Measurements from ENCODE around the gene INSYN1. TPM values are rescaled to one million over a fixed set of nuclear protein-coding genes. Genes with fewer than 3 reads are reported as not detected.

Gene INSYN1
- total and polyA plus RNA-seq, 2 donors (not counting 1 experiment from before 2014, with no cell fraction given) = not detected

GRCh38 chr15:73767806-73768501 is 14.8 kb upstream of the INSYN1 start:
- no peak overlapping the region for H3K27ac ChIP-seq (ENCODE audit: low read length in 2 of 2)
- DNase-seq = no peak
- intact Hi-C loops (cut with micrococcal nuclease) = no loop called here
- peaks cover 35% of the 10 kb centered on the region for H3K27me3 Mint-ChIP-seq
- no peaks in the 10 kb centered on the region for H3K79me2 ChIP-seq (ENCODE audit: control insufficient read depth, insufficient read depth, low read length)
- H3K9ac ChIP-seq (ENCODE audit: low read length) = no peak overlapping the region
- H3K27me3 ChIP-seq (replicated peaks in 1 of 4; ENCODE audit: control extremely low read depth in 1 of 4, control insufficient read depth in 3 of 4, insufficient read depth in 4 of 4, low read length in 3 of 4) = peaks cover 0 to 17% (median 3%) of the 10 kb centered on the region in 4 experiments
- ChIA-PET POLR2A (no interaction called here), CTCF (no interaction called here)
- no peak overlapping the region for H2AFZ ChIP-seq (ENCODE audit: insufficient read depth, low read depth, low read length, poor library complexity, severe bottlenecking)
- ATAC-seq (ENCODE audit: low read depth) = no peak
- no peaks in the 10 kb centered on the region for H3K36me3 ChIP-seq (replicated peaks in 1 of 2; ENCODE audit: control extremely low read depth in 1 of 2, control insufficient read depth in 1 of 2, extremely low read depth in 1 of 2, insufficient read depth in 2 of 2, low read length in 1 of 2)
- H3K4me3 ChIP-seq (ENCODE audit: control extremely low read depth in 1 of 5, extremely low read depth in 1 of 5, insufficient read depth in 1 of 5, low read depth in 2 of 5, low read length in 4 of 5) = no peak overlapping the region
- H3K9me3 Mint-ChIP-seq (ENCODE audit: insufficient read depth) = no peaks in the 10 kb centered on the region
- H3K4me1 ChIP-seq (ENCODE audit: control insufficient read depth in 2 of 2, insufficient read depth in 2 of 2, low read length in 2 of 2) = no peaks in the 10 kb centered on the region
- no peak overlapping the region for H3K4me2 ChIP-seq (replicated peaks; ENCODE audit: low read depth, low read length, poor library complexity, severe bottlenecking)
- no peak overlapping the region for H3K4me3 Mint-ChIP-seq
- H3K27ac Mint-ChIP-seq = no peak overlapping the region
- H4K20me1 ChIP-seq (ENCODE audit: control insufficient read depth, insufficient read depth, low read length, poor library complexity, severe bottlenecking) = no peaks in the 10 kb centered on the region
- WGBS (ENCODE audit: insufficient coverage) = 64% methylated on average over 6 of the region's 9 CpGs
- TF ChIP-seq CTCF (IDR thresholded peaks at IDR 0.05) (no peak), EZH2 (IDR thresholded peaks at IDR 0.05; ENCODE audit: borderline replicate concordance, insufficient read depth, low read depth, low read length, poor library complexity, severe bottlenecking) (no peak)
- H3K9me3 ChIP-seq (ENCODE audit: control extremely low read depth in 1 of 3, control insufficient read depth in 2 of 3, insufficient read depth in 1 of 3, low read length in 2 of 3) = no peaks in the 10 kb centered on the region
- no peaks in the 10 kb centered on the region for H3K4me1 Mint-ChIP-seq

- Histone ChIP-seq H4K20me1 (ENCODE audit: control insufficient read depth, insufficient read depth, low read length, poor library complexity, severe bottlenecking) (no peaks in the 10 kb centered on the region), H3K4me3 (ENCODE audit: control extremely low read depth in 1 of 5, extremely low read depth in 1 of 5, insufficient read depth in 1 of 5, low read depth in 2 of 5, low read length in 4 of 5) (no peak overlapping the region), H3K9ac (ENCODE audit: low read length) (no peak overlapping the region), H3K36me3 (replicated peaks in 1 of 2; ENCODE audit: control extremely low read depth in 1 of 2, control insufficient read depth in 1 of 2, extremely low read depth in 1 of 2, insufficient read depth in 2 of 2, low read length in 1 of 2) (no peaks in the 10 kb centered on the region), H2AFZ (ENCODE audit: insufficient read depth, low read depth, low read length, poor library complexity, severe bottlenecking) (no peak overlapping the region), H3K4me2 (replicated peaks; ENCODE audit: low read depth, low read length, poor library complexity, severe bottlenecking) (no peak overlapping the region), H3K27ac (ENCODE audit: low read length in 2 of 2) (no peak overlapping the region), H3K27me3 (replicated peaks in 1 of 4; ENCODE audit: control extremely low read depth in 1 of 4, control insufficient read depth in 3 of 4, insufficient read depth in 4 of 4, low read length in 3 of 4) (peaks cover 0 to 13% (median 3%) of the 10 kb centered on the region in 4 experiments), H3K4me1 (ENCODE audit: control insufficient read depth in 2 of 2, insufficient read depth in 2 of 2, low read length in 2 of 2) (no peaks in the 10 kb centered on the region), H3K9me3 (ENCODE audit: control extremely low read depth in 1 of 3, control insufficient read depth in 2 of 3, insufficient read depth in 1 of 3, low read length in 2 of 3) (no peaks in the 10 kb centered on the region), H3K79me2 (ENCODE audit: control insufficient read depth, insufficient read depth, low read length) (no peaks in the 10 kb centered on the region)
- intact Hi-C loops (cut with micrococcal nuclease) = no loop called here
- H3K27ac Mint-ChIP-seq = no peak overlapping the region
- ATAC-seq (ENCODE audit: low read depth) (no peak), DNase-seq (no peak)
- peaks cover 31% of the 10 kb centered on the region for H3K27me3 Mint-ChIP-seq
- ChIA-PET POLR2A (no interaction called here), CTCF (no interaction called here)
- 100% methylated on average over 1 of the region's 1 CpG for WGBS (ENCODE audit: insufficient coverage)
- H3K4me3 Mint-ChIP-seq = no peak overlapping the region
- no peak for TF ChIP-seq CTCF (IDR thresholded peaks at IDR 0.05)
- TF ChIP-seq EZH2 (IDR thresholded peaks at IDR 0.05; ENCODE audit: borderline replicate concordance, insufficient read depth, low read depth, low read length, poor library complexity, severe bottlenecking) = no peak
- no peaks in the 10 kb centered on the region for H3K9me3 Mint-ChIP-seq (ENCODE audit: insufficient read depth)
- no peaks in the 10 kb centered on the region for H3K4me1 Mint-ChIP-seq
Observed at GRCh38 chr15:73766598-73766997, 13.4 kb upstream of the INSYN1 start.
